ENCODE measurements around the gene CFHR3.
"Not testable (repeated sequence)": the region's sequence is repeated elsewhere in the genome, so short reads cannot be mapped to it uniquely, and the experiment has no call there.

The CFHR3 gene

DNA sequence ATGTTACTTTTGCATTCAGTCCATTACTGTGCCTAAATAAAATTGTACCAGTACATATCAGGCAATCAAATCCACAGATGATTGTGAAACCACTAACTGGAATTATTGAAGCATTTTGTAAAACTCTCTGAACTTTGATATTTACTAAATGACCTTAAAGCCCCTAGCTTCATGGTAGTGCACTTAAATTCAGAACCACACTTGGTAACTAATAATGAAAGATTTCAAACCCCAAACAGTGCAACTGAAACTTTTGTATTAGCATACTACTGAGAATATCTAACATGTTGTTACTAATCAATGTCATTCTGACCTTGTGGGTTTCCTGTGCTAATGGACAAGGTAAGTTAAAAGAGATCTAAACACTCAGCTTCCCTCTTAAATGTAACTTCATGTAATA lies at the start of gene CFHR3:
TSS of gene CFHR3 (plus strand) at position 238 of the 400 bp plus-strand sequence. CDS start at position 285, 47 bp downstream.
- DNase-seq, result no peak

GRCh38 chr1:196732526-196732925 lies 42.1 kb upstream of the CFHR3 start:
- no peak for DNase-seq

- DNase-seq, result no peak
Measured at GRCh38 chr1:196733091-196733970, 41.3 kb upstream of the CFHR3 start.

GRCh38 chr1:196734006-196734405 lies 40.6 kb upstream of the CFHR3 start:
- no peak for DNase-seq

GRCh38 chr1:196734460-196734859 lies 40.2 kb upstream of the CFHR3 start:
- DNase-seq, result no peak

DNA sequence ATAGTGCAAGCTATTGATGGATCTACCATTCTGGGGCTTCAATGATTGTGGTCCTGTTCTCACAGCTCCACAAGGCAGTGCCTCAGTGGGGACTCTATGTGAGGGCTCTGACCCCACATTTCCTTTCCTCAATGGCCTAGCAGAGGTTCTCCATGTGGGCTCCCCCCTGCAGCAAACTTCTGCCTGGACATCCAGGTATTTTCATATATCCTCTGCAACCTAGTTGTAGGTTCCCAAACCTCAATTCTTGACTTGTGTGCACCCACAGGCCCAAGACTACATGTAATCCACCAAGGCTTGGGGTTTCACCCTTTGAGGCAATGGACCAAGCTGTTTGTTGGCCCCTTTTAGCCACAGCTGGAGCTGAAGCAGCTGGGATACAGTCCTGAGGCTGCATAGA lies 35.9 kb upstream of the CFHR3 start:
- no peak for DNase-seq

GRCh38 chr1:196743244-196743643 lies 31.4 kb upstream of the CFHR3 start:
- not testable (repeated sequence) for DNase-seq

DNA sequence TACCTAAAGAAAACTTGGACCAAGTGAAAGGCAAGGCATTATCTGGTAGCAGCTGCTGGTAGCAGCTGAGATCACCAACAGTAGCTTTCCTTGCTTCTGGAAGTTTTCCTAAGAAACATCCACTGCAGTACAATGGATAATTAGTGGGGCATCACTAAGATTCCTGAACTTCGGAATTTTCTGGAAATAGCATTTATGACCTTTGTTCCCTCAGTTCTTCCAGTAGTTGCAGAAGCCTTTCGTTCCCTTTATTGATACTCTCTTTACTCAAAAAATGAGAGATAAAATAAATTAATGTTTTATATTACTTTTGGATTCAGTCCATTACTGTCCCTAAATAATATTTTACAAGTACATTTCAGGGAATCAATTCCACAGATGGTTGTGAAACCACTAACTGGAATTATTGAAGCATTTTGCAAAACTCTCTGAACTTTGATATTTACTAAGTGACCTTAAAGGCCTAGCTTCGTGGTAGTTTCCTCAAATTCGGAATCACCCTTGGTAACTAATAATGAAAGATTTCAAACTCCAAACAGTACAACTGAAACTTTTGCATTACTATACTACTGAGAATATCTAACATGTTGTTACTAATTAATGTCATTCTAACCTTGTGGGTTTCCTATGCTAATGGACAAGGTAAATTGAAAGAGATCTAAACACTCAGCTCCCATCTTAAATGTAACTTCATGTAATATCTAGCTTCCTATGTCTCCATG lies 9.5 kb upstream of the CFHR3 start:
- not testable (repeated sequence) for DNase-seq

DNA sequence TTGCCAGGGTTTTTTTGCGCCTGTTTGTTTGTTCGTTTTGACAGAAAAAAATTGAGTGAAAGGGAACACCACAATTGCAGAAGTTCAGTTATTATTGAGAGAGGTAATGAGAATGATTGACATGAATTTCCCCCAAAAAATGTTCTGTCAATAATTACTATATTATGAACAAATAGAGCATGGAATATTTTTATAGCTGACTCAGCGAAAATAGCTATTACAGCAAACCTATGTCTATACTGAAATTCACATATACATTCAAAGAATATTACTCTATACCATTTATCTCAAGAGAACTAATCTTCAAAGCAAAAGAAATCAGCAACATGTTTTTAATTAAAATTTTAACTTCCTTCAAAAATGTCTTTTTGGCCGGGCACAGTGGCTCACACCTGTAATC lies 4.8 kb upstream of the CFHR3 start:
- not testable (repeated sequence) for DNase-seq

GRCh38 chr1:196773713-196774112 lies 927 bp upstream of the CFHR3 start:
- DNase-seq, result no peak

- DNase-seq, result no peak
Measured at GRCh38 chr1:196774175-196774574, 465 bp upstream of the CFHR3 start.

- no peak for DNase-seq
Measured at GRCh38 chr1:196777603-196778002, 3.0 kb downstream of the CFHR3 start.

- no peak for DNase-seq
Measured at GRCh38 chr1:196779093-196779492, 4.5 kb downstream of the CFHR3 start.

GRCh38 chr1:196791252-196791651 lies 16.6 kb downstream of the CFHR3 start:
- not testable (repeated sequence) for DNase-seq

DNA sequence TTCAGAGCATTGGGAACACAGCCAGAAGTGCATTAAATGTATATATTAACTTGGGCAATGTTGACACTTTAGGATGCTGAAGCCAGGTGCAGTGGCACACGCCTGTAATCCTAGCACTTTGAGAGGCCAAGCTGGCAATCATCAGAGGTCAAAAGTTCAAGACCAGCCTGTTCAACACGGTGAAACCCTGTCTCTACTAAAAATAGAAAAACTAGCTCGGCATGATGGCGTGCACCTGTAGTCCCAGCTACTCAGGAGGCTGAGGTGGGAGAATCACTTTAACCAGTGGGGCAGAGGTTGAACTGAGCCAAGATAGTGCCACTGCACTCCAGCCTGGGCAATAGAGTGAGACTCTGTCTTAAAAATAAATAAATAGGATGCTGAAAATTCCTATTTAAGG lies 19.5 kb downstream of the CFHR3 start:
- not testable (repeated sequence) for DNase-seq

DNA sequence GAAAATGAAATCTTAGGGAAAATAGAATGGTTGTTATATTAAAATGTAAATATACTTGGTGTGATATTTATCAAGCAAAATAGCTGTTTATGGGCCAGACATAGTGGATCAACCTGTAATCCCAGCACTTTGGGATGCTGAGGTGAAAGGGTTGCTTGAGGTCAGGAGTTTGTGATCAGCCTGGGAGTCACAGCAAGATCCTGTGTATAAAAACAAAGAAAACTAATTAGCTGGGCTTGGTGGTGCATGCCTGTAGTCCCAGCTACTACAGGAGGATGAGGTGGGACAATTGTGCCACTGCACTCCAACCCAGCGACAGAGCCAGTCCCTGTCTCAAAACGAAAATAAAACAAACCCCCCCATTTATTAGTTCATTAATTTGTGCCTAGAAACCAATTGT lies 23.3 kb downstream of the CFHR3 start:
- no peak for DNase-seq

DNA sequence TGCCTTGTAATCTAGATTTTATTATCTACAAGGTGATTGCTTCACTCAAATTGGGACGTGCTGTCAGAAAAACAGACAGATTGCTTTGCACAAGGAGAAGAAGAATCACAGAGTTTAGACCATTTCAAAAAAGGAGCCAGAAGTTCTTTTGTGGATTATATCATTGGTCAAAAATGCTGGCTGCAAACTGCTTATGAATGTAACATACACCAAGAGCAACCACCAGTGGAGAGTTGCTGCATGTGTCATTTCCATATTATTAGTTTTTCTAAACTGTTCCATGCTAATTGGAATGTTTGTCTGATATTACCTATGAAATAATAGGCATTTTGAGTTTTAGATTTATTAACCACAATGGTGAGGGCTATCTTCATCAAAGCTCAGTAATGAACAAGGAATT lies 27.3 kb downstream of the CFHR3 start:
- not testable (repeated sequence) for DNase-seq

DNA sequence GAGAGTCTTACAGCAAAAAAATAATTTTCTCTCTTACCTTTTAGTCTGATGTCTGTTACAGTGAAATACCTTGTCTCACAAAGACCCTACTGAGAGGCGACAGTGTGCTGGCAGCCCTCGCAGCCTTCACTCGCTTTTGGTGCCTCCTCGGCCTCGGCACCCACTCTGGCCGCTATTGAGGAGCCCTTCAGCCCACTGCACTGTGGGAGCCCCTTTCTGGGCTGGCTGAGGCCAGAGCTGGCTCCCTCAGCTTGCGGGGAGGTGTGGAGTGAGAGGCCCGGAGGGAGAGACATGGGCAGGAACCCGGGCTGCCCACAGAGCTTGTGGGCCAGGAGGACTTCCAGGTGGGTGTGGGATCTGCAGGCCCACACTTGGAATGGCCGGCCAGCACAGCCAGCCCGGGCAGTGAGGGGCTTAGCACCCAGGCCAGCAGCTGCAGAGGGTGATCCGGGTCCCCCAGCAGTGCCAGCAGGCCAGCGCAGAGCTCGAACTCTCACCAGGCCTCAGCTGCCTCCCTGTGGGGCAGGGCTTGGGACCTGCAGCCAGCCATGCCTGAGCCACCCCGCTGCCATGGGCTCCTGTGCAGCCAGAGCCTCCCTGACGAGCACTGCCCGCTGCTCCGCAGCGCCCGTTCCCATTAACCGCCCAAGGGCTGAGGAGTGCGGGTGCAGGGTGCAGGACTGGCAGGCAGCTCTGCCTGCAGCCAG lies 34.0 kb downstream of the CFHR3 start:
- DNase-seq, result no peak

- not testable (repeated sequence) for DNase-seq
Measured at GRCh38 chr1:196817442-196817841, 42.8 kb downstream of the CFHR3 start.

DNA sequence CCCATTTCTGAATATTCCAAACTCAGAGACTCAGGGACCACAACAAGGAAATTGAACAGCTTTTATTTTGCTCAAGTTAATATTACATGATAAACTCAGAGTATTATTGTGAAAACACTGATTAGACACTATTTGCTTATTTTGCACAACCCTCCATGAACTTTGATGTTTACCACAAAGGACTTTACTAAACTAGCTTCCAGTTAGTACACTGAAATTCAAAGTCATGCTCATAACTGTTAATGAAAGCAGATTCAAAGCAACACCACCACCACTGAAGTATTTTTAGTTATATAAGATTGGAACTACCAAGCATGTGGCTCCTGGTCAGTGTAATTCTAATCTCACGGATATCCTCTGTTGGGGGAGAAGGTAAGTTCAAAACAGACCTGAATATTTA lies 44.9 kb downstream of the CFHR3 start, which contains the start of gene CFHR1:
TSS of gene CFHR1 (plus strand) at position 201 of the 400 bp plus-strand sequence. CDS start at position 315, 114 bp downstream.
- not testable (repeated sequence) for DNase-seq

- DNase-seq, result not testable (repeated sequence)
Measured at GRCh38 chr1:196827860-196828259, 53.2 kb downstream of the CFHR3 start.
